IPS-NIHi11 (cell line): Measurements from ENCODE around the gene RNU1-1.
"Not testable (repeated sequence)": the region's sequence is repeated elsewhere in the genome, so short reads cannot be mapped to it uniquely, and the experiment has no call there.

Experiments
- DNase-seq: peaks from one replicate; pipeline ENCODE4 v3.0.0; 2012; ENCODE audit warnings: mixed read lengths, low spot score

Gene RNU1-1

GRCh38 chr1:16521679-16522078, 7.6 kb upstream of the RNU1-1 start:
- DNase-seq: not testable (repeated sequence)

DNA sequence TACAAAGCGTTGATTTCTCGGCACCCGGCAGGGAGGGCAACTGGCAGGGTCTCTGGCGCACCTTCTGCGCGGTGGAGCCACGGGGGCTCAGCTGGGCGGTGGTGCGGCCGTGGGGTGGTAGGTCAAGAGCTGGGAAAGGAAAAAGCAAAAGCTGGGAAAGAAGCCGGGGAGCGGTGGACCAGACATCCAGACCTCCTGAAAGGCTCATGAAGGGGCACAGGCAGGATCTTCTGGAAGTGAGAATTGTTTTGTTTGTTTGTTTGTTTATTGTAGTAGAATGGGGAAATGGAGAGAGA, 7.2 kb upstream of the RNU1-1 start:
- DNase-seq: peak; percentile 9

- DNase-seq: peak; percentile 68
Observed at GRCh38 chr1:16520435-16521287, 6.6 kb upstream of the RNU1-1 start.

DNA sequence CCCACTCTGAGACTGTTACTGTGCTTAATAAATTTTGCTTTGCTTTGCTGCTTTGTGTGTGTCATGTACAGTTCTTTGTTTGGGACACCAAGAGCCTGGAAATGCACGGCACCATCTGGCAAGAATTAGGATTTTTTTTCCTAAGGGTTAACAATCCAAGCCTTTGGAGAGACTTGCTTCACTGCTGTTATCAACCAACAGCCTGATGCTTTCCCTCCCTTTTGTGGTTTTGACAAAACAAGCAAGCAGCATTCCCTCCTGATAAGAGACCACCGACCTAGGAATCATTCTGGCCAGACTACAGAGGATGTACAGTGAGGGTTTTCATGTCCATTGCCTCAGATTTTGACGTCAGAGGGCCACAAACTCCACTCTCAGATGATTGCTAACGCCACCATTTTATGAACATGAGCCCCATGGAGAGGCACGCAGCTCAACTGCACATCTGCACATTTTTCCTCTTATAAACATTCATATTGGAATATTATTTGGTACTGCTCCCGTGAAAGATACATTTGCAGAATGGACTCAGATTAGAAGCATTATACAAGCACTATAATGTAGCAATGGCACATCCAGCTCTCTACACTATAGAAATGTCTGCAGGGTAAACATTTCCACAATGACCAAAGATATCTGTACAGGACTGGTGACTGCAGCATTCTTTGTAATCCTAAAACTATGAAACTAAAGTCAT, 5.3 kb upstream of the RNU1-1 start:
- DNase-seq: not testable (repeated sequence)

DNA sequence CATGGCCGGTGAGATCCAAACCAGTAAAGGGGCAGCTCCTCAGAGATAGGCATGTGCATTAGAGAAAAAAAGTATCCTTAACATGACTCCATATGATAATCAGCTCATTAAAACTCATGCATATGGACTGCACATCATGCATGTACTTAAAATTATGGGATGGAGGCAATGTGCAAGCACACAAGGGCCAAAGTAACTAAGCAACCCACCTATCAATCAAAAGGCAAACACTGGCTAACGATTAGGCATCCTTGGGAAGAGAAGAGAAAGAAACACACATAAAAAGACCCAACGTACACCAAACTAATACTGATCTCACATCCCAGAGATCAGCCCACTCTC, 4.8 kb upstream of the RNU1-1 start:
- DNase-seq: not testable (repeated sequence)

GRCh38 chr1:16516694-16517410, 2.8 kb upstream of the RNU1-1 start:
- not testable (repeated sequence) for DNase-seq

- peak; percentile 31 for DNase-seq
Observed at GRCh38 chr1:16513412-16514106, 526 bp downstream of the RNU1-1 start.

- DNase-seq: not testable (repeated sequence)
Observed at GRCh38 chr1:16512624-16513411, 1.3 kb downstream of the RNU1-1 start.

- not testable (repeated sequence) for DNase-seq
Observed at GRCh38 chr1:16511926-16512325, 2.2 kb downstream of the RNU1-1 start.

DNA sequence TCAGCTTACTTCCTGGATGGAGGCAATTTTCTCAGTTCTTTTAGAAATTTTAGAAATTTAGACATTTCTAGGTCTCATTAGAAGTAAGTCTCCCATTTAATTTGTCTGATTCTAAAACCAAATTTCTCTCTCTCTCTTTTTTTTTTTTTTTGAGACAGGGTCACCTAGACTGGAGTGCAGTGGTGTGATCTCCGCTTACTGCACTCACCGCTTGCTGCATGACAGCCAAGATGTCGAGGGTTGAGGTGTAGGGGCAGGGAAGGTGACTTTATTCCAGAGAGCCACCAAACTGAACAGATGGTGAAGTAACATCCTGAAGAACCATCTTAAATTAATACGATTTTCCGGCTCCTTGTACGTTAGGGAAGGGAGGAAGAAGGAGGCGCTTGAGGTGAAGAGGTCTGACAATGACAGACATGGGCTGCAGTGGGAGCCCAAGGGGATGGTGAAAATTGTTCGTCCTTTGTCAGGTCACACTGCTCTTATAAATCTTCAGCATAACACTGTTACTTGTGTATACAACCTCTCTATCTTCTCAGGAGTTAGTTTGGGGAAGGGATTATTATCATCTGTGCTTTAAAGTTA, 5.1 kb downstream of the RNU1-1 start:
- not testable (repeated sequence) for DNase-seq

DNA sequence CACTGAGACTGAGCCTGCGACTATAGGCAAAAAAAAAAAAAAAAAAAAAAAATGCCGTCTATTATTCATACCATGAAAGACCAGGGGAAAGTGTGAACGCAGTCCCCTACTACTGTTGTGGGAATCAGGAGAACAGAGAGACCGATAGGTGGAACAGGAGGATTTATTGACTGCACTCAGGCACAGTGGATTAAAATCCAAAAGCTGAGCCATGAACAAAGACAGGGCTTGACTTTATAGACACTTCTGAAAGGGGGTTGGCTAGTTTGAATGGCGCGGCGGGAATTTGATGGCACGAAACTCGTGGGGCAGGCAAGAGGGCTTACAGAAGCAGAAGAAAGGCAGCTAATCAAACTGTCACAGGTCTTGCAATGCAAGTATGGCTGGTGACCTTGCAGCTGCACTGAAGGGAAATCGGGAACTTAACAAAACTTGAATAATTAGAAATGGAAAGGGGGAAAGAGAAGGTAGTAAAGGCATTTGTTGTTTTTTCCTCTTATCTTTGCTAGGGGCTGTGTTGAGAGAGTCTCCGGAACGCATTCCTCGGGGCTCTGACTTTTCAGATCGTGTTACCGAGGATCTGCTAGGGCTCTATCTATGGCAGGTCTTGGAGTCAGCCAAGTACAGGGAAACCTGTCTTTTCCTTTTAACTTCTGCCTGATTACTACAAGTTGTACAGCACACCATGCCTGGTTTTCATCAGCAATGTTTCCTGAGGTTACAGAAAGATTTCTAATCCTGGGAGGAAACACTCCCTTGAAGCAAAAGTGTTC, 7.5 kb downstream of the RNU1-1 start:
- DNase-seq: not testable (repeated sequence)

DNA sequence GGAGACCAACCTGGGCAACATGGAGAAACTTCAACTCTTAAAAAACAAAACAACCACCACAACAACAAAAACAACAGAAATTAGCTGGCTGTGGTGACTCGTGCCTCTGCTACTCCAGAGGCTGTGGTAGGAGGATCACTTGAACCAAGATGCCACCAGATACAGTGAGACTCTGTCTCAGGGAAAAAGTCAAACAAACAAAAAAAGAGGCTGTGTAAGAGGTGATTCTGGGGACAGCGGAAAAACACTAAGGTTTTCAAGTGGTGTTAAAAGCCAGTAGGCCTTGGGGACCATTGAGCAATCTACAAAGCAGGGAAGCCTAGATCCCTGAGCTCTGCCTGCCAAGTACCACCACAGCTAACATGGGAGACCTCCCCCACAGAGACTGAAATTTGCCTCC, 8.2 kb downstream of the RNU1-1 start:
- DNase-seq: not testable (repeated sequence)

- DNase-seq: no peak
Observed at GRCh38 chr1:16503494-16503893, 10.6 kb downstream of the RNU1-1 start.

- not testable (repeated sequence) for DNase-seq
Observed at GRCh38 chr1:16501446-16501845, 12.6 kb downstream of the RNU1-1 start.

DNA sequence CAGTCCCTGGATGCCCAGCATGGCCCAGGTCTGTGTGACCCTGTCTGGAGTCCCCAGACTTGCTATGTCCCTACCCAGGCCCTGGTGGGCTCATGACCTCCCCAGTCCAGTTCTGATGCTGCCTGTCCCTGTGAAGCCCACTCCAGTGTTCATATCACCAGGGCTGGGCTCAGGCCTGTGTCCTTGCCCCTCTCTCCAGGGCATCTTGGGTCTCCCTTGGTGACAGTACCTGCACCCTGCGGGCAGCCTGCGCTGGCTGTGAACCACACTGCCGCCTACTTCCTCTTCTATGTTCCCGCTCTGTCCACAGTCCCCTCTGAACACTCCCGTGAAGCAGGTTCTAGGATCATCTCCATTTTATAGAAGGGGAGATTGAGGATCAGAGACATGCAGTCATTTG, 13.1 kb downstream of the RNU1-1 start:
- DNase-seq: not testable (repeated sequence)

DNA sequence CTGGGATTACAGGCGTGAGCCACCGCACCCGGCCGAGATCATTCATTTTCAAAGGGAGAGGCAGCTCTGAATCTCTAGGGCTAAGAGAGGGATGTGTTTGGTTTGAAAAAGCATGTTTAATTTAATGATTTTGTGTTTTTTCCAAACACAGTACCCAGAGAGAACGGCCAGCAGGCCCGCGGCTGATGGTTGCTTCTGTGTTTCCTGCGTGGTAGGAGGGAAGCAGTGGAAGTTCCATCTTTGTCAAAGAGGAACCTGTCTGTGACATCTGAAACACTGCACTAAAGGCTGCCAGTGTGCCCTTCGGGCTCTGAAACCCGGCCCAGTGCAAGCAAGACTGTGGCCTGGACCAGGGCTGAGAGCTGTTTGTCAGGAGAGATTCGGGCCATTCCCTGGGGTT, 13.6 kb downstream of the RNU1-1 start:
- DNase-seq: not testable (repeated sequence)

DNA sequence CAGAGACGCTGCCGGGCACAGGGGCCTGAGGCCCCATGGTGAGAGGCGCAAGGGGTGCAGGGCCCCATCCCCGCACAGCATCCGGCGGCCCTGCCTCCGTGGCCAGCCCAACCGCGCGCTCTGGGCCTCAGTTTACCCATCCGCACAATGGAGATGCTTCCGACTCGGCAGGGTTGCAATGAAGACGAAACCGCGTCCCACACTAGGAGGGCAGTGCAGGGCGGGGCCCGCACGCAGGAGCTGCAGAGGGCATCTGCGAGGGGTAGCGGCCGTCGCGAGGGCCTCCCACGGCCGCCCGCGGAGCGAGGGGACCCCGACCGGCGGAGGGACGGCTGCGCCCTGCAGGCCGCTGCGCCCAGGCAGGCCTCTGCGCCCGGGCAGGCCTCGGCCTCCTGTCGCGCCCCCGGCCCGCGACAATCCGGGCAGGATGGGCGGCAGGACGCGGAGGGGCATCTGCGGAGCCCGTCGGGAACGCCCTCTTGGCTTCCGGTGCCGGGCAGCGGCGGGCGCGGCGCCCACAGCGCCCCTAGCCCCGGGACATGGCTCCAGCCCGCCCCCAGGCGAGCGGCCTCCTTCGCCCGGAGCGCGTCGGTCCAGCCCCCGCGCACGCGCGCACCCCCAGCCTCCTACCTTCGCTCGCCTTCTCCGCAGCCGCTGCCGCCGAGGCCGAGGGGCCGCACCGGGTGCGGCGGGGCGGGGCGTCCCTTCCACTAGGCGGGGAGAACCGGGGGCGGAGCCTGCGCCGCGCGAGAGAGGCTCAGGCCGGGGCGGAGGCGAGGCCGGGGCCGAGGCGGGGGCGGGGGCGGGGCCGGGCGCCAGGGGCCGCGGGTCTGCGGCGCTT, 15.3 kb downstream of the RNU1-1 start:
- peak; percentile 98 for DNase-seq

GRCh38 chr1:16498047-16498446, 16.0 kb downstream of the RNU1-1 start:
- DNase-seq: not testable (repeated sequence)

GRCh38 chr1:16497474-16497904, 16.6 kb downstream of the RNU1-1 start:
- DNase-seq: not testable (repeated sequence)
